ENCODE data around the gene LRRC71. TPM values are rescaled to one million over a fixed set of nuclear protein-coding genes. Genes with fewer than 3 reads are reported as not detected.

The LRRC71 gene
- polyA plus RNA-seq, 3 donors = not detected

DNA sequence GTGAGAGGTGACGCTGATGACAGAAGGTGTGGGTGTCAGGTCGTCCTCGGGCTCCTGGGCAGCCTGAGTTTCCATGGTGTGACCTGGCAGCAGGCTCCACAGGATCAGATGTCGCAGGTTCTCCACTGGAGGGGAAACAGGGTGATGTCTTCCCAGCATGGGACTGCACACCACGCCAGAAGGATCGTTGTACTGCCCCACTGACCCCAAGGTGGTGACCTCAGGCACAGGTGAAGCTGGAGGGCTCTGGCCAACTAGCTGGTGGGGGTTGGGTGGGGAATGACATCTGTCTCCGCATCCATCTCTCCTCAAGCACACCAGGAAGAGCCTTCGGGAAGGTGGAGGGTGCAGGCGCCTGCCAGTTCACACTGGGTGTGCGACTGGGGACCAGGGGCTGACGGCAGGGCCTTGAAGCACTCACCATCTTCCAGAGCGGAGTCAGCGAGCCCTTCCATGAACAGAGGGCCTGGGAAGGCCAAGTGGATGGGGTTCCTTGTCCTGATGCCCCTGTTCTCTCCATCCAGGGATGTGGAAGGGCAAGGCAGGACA lies 19.4 kb downstream of the LRRC71 start:
- H3K36me3 ChIP-seq (replicated peaks in 1 of 2; ENCODE audit: control insufficient read depth in 1 of 2, insufficient read depth in 2 of 2, low read length in 2 of 2) = peaks cover 98 to 99% of the 10 kb centered on the region in 2 donors
- H4K20me1 ChIP-seq (ENCODE audit: insufficient read depth, low read length) = peaks cover 23% of the 10 kb centered on the region
- no peak overlapping the region for H3K27ac ChIP-seq (ENCODE audit: low read depth in 1 of 2, low read length in 2 of 2)
- intact Hi-C loops (cut with micrococcal nuclease) = loop anchor here in 1 of 2 donors (10.0 kb wide), 1 partner anchor 135 kb away; no protein-coding TSS in a partner anchor
- no peaks in the 10 kb centered on the region for H3K79me2 ChIP-seq (ENCODE audit: insufficient read depth, low read length)
- no peak for DNase-seq
- peaks cover 0 to 2% (median 0%) of the 10 kb centered on the region in 3 donors for H3K27me3 Mint-ChIP-seq (ENCODE audit: low read depth in 3 of 3)
- H3K4me1 Mint-ChIP-seq = no peaks in the 10 kb centered on the region
- H3K27ac Mint-ChIP-seq = peak overlapping the region in 1 of 7 donors; percentile 37
- TF ChIP-seq, protein P1, sequence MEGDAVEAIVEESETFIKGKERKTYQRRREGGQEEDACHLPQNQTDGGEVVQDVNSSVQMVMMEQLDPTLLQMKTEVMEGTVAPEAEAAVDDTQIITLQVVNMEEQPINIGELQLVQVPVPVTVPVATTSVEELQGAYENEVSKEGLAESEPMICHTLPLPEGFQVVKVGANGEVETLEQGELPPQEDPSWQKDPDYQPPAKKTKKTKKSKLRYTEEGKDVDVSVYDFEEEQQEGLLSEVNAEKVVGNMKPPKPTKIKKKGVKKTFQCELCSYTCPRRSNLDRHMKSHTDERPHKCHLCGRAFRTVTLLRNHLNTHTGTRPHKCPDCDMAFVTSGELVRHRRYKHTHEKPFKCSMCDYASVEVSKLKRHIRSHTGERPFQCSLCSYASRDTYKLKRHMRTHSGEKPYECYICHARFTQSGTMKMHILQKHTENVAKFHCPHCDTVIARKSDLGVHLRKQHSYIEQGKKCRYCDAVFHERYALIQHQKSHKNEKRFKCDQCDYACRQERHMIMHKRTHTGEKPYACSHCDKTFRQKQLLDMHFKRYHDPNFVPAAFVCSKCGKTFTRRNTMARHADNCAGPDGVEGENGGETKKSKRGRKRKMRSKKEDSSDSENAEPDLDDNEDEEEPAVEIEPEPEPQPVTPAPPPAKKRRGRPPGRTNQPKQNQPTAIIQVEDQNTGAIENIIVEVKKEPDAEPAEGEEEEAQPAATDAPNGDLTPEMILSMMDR (IDR thresholded peaks at IDR 0.05) = no peak
- no peaks in the 10 kb centered on the region for H3K9me3 ChIP-seq (replicated peaks in 1 of 2; ENCODE audit: control insufficient read depth in 1 of 2, insufficient read depth in 1 of 2, low read length in 2 of 2)
- no peak overlapping the region for H2AFZ ChIP-seq (ENCODE audit: insufficient read depth, low read depth, low read length, poor library complexity, severe bottlenecking)
- H3K4me2 ChIP-seq (replicated peaks; ENCODE audit: extremely low read depth, low read length, poor library complexity, severe bottlenecking) = no peak overlapping the region
- no peaks in the 10 kb centered on the region for H3K4me1 ChIP-seq (ENCODE audit: control insufficient read depth in 1 of 2, insufficient read depth in 2 of 2, low read length in 2 of 2)
- no peak overlapping the region for H3K4me3 Mint-ChIP-seq
- peaks cover 0 to 1% (median 0%) of the 10 kb centered on the region in 7 donors for H3K9me3 Mint-ChIP-seq
- no peak overlapping the region for H3K4me3 ChIP-seq (replicated peaks in 1 of 3; ENCODE audit: low read depth in 2 of 3, low read length in 3 of 3)
- WGBS (ENCODE audit: insufficient coverage) = 96% methylated on average over 7 of the region's 13 CpGs
- H3K27me3 ChIP-seq (ENCODE audit: control insufficient read depth in 2 of 2, insufficient read depth in 2 of 2, low read length in 2 of 2) = no peaks in the 10 kb centered on the region
- no peak overlapping the region for H3K9ac ChIP-seq (ENCODE audit: insufficient read depth, low read length, poor library complexity, severe bottlenecking)
- H3K36me3 Mint-ChIP-seq = peaks cover 96 to 99% of the 10 kb centered on the region in 2 donors

DNA sequence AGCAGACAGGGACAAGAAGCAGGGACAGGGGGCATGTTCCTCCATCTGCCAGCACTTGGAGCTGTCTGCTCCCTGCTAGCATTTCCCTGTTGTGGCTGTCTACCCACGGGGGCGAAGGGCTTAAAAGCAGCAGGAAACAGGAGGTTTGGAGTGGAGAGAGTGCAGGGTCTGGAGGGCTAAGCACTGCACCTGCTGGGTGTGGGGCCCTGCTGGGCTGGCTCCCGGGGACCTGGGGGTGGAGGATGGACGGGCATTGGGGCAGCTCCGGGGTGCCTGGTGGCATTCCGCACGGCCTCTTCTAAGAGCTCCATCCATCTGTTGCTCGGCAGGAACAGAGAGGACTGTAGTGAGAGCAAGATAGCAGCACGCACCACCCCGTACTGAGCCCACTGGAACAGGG lies 21.2 kb downstream of the LRRC71 start:
- H3K27ac Mint-ChIP-seq = no peak overlapping the region

More for the DNA sequence above, 21.2 kb downstream of the LRRC71 start:
- H3K27me3 ChIP-seq (ENCODE audit: control insufficient read depth in 2 of 2, insufficient read depth in 2 of 2, low read length in 2 of 2) = no peaks in the 10 kb centered on the region
- DNase-seq = no peak
- H3K4me1 Mint-ChIP-seq = no peaks in the 10 kb centered on the region
- intact Hi-C loops (cut with micrococcal nuclease) = no loop called here
- H3K27ac ChIP-seq (ENCODE audit: low read depth in 1 of 2, low read length in 2 of 2) = no peak overlapping the region
- H4K20me1 ChIP-seq (ENCODE audit: insufficient read depth, low read length) = peaks cover 29% of the 10 kb centered on the region
- peaks cover 0 to 1% (median 0%) of the 10 kb centered on the region in 7 donors for H3K9me3 Mint-ChIP-seq
- H2AFZ ChIP-seq (ENCODE audit: insufficient read depth, low read depth, low read length, poor library complexity, severe bottlenecking) = no peak overlapping the region
- no peak overlapping the region for H3K4me2 ChIP-seq (replicated peaks; ENCODE audit: extremely low read depth, low read length, poor library complexity, severe bottlenecking)
- H3K27me3 Mint-ChIP-seq (ENCODE audit: low read depth in 3 of 3) = peaks cover 0 to 2% (median 0%) of the 10 kb centered on the region in 3 donors
- no peaks in the 10 kb centered on the region for H3K79me2 ChIP-seq (ENCODE audit: insufficient read depth, low read length)
- H3K4me3 ChIP-seq (replicated peaks in 1 of 3; ENCODE audit: low read depth in 2 of 3, low read length in 3 of 3) = no peak overlapping the region
- no peak overlapping the region for H3K9ac ChIP-seq (ENCODE audit: insufficient read depth, low read length, poor library complexity, severe bottlenecking)
- H3K9me3 ChIP-seq (replicated peaks in 1 of 2; ENCODE audit: control insufficient read depth in 1 of 2, insufficient read depth in 1 of 2, low read length in 2 of 2) = no peaks in the 10 kb centered on the region
- H3K36me3 ChIP-seq (replicated peaks in 1 of 2; ENCODE audit: control insufficient read depth in 1 of 2, insufficient read depth in 2 of 2, low read length in 2 of 2) = peaks cover 99 to 100% of the 10 kb centered on the region in 2 donors
- peaks cover 97 to 100% of the 10 kb centered on the region in 2 donors for H3K36me3 Mint-ChIP-seq
- 97% methylated on average over 10 of the region's 10 CpGs for WGBS (ENCODE audit: insufficient coverage)
- H3K4me1 ChIP-seq (ENCODE audit: control insufficient read depth in 1 of 2, insufficient read depth in 2 of 2, low read length in 2 of 2) = no peaks in the 10 kb centered on the region
- TF ChIP-seq, protein P1 (IDR thresholded peaks at IDR 0.05) = no peak
- H3K4me3 Mint-ChIP-seq = no peak overlapping the region
